Adrenal gland (tissue), 12 donors: ENCODE data around the gene MMADHC. TPM values are rescaled to one million over a fixed set of nuclear protein-coding genes. Genes with fewer than 3 reads are reported as not detected.

Experiments used
- DNase-seq, 7 donors: peaks; one replicate each; pipeline ENCODE4 v3.0.0-alpha.2; 2019 to 2020
- H3K27ac ChIP-seq, 5 donors: fragments of 200-600 bp; sonication (generic) in 4 of 5; 1 replicate in 3 of 5; 2 replicates in 2 of 5; pipeline versions ENCODE4 v1.5.1 to v1.8.0; 2016 to 2020; ENCODE audit warnings: mild to moderate bottlenecking in 1 of 5
- H3K27me3 ChIP-seq: fragments of 200-600 bp; 2 replicates; pipeline ENCODE4 v1.8.0; 2021
- H3K36me3 ChIP-seq, 2 donors: fragments of 200-600 bp; replicated peaks in 1 of 2; 1 replicate in 1 of 2; 2 replicates in 1 of 2; pipeline versions ENCODE4 v1.5.1 to v1.8.0; 2018 to 2022
- H3K4me1 ChIP-seq, 2 donors: fragments of 200-600 bp; replicated peaks in 1 of 2; 1 replicate in 1 of 2; 2 replicates in 1 of 2; pipeline versions ENCODE4 v1.5.1 to v1.8.0; 2018 to 2021
- H3K4me3 ChIP-seq, 4 donors: fragments of 200-600 bp; sonication (generic) in 3 of 4; one replicate each; pipeline ENCODE4 v1.5.1; 2016 to 2018
- H3K9me3 ChIP-seq, 3 donors: fragments of 200-600 bp; sonication (generic) in 1 of 3; replicated peaks in 1 of 3; 1 replicate in 2 of 3; 2 replicates in 1 of 3; pipeline versions ENCODE4 v1.5.1 to v1.8.0; 2016 to 2021
- POLR2A ChIP-seq, 2 donors: fragments of 450-650 bp; IDR thresholded peaks; one replicate each; pipeline ENCODE4 v1.6.1; 2017; ENCODE audit warnings: antibody characterized with exemption in 2 of 2, mild to moderate bottlenecking in 2 of 2, moderate library complexity in 1 of 2
- WGBS, 4 donors: extraction: QIAGEN DNeasy Blood & Tissue Kit in 2 of 4; methylation state at CpG; one replicate each; pipeline versions ENCODE4 v1.1.5 to v1.1.7; 2013 to 2017; 5-methylcytosine and 5-hydroxymethylcytosine counted together
- intact Hi-C, 2 donors: fragments of 100-400 bp; cut with DNase I; formaldehyde crosslinking; loops; one replicate each; pipeline versions ENCODE4 v1.14.1 to v1.15.0; 2022 to 2023
- polyA plus RNA-seq, 3 donors: library from polyadenylated mRNA; stranded (reverse); fragments of 200-250 nt in 2 of 3; fragments of 350-450 nt in 1 of 3; fragmentation: Illumina TruSeq in 1 of 3; extraction: RNeasy Lipid Tissue Mini Kit (QIAGEN cat#74804) in 1 of 3; gene quantifications; one replicate each; pipeline ENCODE4 v1.2.3, GENCODE V29; 2013 to 2014
- total RNA-seq, 9 donors: library from RNA; depleted of rRNA in 4 of 9; stranded (reverse); fragments of >200 nt in 4 of 9; fragments of 120-200 nt in 1 of 9; fragmentation: NEBNext Ultra II Directional in 1 of 9; extraction: Animal tissue kit (Norgen Biotek cat#: 25700) in 1 of 9; gene quantifications; one replicate each; pipeline versions ENCODE4 v1.1.0 to v1.2.4, GENCODE V29; 2013 to 2023
- TF ChIP-seq, protein P1 (sequence below), 6 experiments: fragments of 450-650 bp in 4 of 6; fragments of 200-600 bp in 2 of 6; sonication (generic) in 1 of 6; IDR thresholded peaks; 1 replicate in 5 of 6; 2 replicates in 1 of 6; pipeline versions ENCODE4 v1.5.1 to v1.8.0; 2016 to 2021; ENCODE audit warnings: antibody characterized with exemption in 6 of 6, mild to moderate bottlenecking in 2 of 6, moderate library complexity in 1 of 6
- donor health status: healthy with polysubstance abuse.
- donor health status: Bipolar disorder and iron deficiency.
- donor health status: DM: yes; HTN: yes; CAD: no.
- donor health status: DM: no; HTN: no; CAD: no.
- donor health status: DM: no; HTN: no; CAD: no.
- donor health status: DM: yes; HTN: yes; CAD: no.

MMADHC gene
- total and polyA plus RNA-seq, 12 donors: 28.0 to 179 (median 91.0) TPM

DNA sequence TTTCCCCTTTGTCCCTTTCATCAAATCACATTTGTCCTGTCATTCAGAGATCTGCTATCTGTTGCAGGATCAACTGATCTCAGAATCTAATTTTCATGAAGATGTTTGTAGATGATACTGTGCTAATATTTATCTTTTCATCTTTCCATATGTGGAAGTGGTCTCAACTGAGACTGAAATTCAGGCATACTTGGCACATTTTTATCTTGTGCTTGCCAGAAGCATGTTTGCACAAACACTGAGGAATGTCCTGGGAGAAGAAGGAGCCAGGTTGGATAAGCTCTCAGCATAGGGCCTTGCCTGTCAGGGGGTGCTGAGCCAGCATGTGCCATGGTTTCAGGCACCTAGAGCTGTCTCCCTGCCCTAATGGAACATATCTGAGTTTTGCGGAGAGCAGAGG lies 24.5 kb upstream of the MMADHC start:
- no peak for DNase-seq
- TF ChIP-seq, protein P1, sequence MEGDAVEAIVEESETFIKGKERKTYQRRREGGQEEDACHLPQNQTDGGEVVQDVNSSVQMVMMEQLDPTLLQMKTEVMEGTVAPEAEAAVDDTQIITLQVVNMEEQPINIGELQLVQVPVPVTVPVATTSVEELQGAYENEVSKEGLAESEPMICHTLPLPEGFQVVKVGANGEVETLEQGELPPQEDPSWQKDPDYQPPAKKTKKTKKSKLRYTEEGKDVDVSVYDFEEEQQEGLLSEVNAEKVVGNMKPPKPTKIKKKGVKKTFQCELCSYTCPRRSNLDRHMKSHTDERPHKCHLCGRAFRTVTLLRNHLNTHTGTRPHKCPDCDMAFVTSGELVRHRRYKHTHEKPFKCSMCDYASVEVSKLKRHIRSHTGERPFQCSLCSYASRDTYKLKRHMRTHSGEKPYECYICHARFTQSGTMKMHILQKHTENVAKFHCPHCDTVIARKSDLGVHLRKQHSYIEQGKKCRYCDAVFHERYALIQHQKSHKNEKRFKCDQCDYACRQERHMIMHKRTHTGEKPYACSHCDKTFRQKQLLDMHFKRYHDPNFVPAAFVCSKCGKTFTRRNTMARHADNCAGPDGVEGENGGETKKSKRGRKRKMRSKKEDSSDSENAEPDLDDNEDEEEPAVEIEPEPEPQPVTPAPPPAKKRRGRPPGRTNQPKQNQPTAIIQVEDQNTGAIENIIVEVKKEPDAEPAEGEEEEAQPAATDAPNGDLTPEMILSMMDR (IDR thresholded peaks at IDR 0.05): no peak
- TF ChIP-seq POLR2A (IDR thresholded peaks at IDR 0.05): no peak
- Histone ChIP-seq H3K27ac (no peak overlapping the region), H3K4me1 (no peaks in the 10 kb centered on the region), H3K9me3 (no peaks in the 10 kb centered on the region), H3K36me3 (no peaks in the 10 kb centered on the region), H3K4me3 (no peak overlapping the region), H3K27me3 (no peaks in the 10 kb centered on the region)
- intact Hi-C loops: no loop called here
- WGBS, 4 donors: 94 to 100% (median 97%) methylated on average over 1 of the region's 1 CpG

DNA sequence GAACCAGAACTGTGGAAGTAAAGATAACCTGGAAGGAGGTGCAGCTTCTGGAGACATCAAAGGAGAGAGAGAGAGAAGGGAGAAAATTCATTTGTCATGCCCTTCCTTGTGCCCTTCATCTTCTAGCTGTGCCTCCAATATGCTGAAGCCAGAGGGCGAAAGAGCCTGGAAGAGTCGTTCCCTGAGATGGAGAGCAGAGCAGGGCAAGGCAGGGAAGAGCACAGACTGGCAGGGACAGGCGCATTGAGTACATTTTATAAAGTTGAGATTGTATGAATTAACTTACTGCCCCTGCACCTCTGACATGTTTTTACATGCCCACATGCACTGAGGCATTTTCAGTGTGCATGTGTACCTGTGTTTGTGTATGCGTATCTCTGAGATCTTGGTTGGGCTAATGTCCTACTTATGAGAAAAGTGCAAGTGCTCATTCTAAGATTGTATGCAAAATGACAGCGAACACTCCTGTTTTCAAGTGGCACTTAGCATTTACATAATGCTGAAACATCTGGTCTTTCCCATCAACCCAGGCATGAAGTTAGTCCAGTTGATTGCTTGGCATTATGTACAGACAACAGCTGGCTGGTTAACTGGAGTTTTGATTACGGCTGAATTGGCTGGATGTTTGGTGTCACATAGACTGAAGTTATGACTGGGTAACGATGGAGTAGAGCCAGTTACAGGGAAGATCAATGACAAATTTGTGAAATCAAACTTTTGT lies 23.7 kb upstream of the MMADHC start:
- DNase-seq: no peak
- intact Hi-C loops: no loop called here
- Histone ChIP-seq H3K27me3 (no peaks in the 10 kb centered on the region), H3K4me1 (no peaks in the 10 kb centered on the region), H3K27ac (no peak overlapping the region), H3K9me3 (no peaks in the 10 kb centered on the region), H3K36me3 (no peaks in the 10 kb centered on the region), H3K4me3 (no peak overlapping the region)
- WGBS, 4 donors: 84 to 92% (median 88%) methylated on average over 7 of the region's 7 CpGs
- TF ChIP-seq, protein P1 (IDR thresholded peaks at IDR 0.05): no peak
- no peak for TF ChIP-seq POLR2A (IDR thresholded peaks at IDR 0.05)

DNA sequence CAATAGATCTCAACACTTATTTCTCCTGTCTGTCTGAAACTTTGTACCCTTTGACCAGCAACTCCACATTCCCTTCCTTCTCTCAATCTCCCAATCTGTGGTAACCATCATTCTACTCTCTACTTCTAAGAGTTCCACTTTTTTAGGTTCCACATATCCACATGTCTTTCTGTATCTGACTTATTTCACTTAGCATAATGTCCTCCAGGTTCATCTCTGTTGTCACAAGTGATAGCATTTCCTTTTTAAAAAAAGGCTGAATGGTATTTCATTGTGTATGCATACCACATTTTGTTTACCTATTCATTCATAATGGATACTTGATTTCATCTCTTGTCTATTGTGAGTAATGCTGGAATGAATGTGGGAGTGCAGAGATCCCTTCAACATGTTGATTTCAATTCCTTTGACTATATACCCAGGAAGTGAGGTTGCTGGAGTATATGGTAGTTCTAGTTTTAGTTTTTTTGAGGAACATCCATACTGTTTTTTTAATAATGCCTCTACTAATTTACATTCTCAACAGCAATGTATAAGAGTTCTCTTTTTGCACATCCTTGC lies 18.8 kb upstream of the MMADHC start:
- Histone ChIP-seq H3K9me3 (no peaks in the 10 kb centered on the region), H3K4me1 (no peaks in the 10 kb centered on the region), H3K4me3 (no peak overlapping the region), H3K36me3 (no peaks in the 10 kb centered on the region), H3K27ac (no peak overlapping the region), H3K27me3 (no peaks in the 10 kb centered on the region)
- DNase-seq: no peak
- intact Hi-C loops: loop anchor here in 1 of 2 donors (10.0 kb wide), 1 partner anchor 108 kb away; no protein-coding TSS in a partner anchor
- TF ChIP-seq, protein P1 (IDR thresholded peaks at IDR 0.05): no peak
- no peak for TF ChIP-seq POLR2A (IDR thresholded peaks at IDR 0.05)

DNA sequence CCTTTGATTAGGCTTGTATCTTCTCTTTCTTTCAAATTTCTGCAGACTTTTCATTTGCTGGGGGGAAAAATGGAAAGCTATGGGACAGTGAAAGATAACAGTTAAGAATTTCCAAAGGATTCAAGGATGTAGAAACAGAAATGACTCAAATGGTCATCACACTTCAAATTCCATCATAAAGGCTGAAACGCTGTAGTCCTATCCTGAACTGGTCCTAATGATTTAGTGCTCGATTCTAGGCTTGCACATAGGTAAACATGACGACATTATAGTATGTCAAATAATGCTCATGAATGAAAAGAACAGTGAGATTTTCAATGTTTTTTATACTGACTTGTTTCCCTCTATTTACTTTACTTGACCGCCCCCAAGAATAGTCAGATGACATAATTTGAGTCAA lies 15.7 kb upstream of the MMADHC start:
- intact Hi-C loops: loop anchor here in 1 of 2 donors (10.0 kb wide), 1 partner anchor 112 kb away; no protein-coding TSS in a partner anchor
- DNase-seq: no peak
- Histone ChIP-seq H3K4me1 (no peaks in the 10 kb centered on the region), H3K9me3 (no peaks in the 10 kb centered on the region), H3K36me3 (no peaks in the 10 kb centered on the region), H3K27me3 (no peaks in the 10 kb centered on the region), H3K27ac (no peak overlapping the region), H3K4me3 (no peak overlapping the region)
- 88 to 96% (median 91%) methylated on average over 4 of the region's 4 CpGs for WGBS, 4 donors
- TF ChIP-seq, protein P1 (IDR thresholded peaks at IDR 0.05): no peak
- no peak for TF ChIP-seq POLR2A (IDR thresholded peaks at IDR 0.05)
